Mononuclear cell (primary cell): ENCODE measurements around the gene SAMD4A. TPM values are rescaled to one million over a fixed set of nuclear protein-coding genes. Genes with fewer than 3 reads are reported as not detected.

Source experiments
- H3K27me3 ChIP-seq: 2 replicates; pipeline ENCODE4 v1.6.0; 2011; ENCODE audit warnings: low read length, control low read depth; ENCODE audit not compliant: insufficient read depth
- H3K4me1 ChIP-seq: 2 replicates; pipeline ENCODE4 v1.5.1; 2011; ENCODE audit warnings: mild to moderate bottlenecking, low read length, control low read depth; ENCODE audit not compliant: insufficient read depth
- H3K4me3 ChIP-seq: 2 replicates; pipeline ENCODE4 v1.5.1; 2011; ENCODE audit warnings: mild to moderate bottlenecking, low read length, moderate library complexity
- H3K9me3 ChIP-seq: 2 replicates; pipeline ENCODE4 v1.5.1; 2011; ENCODE audit warnings: low read depth, mild to moderate bottlenecking, control low read depth, low read length
- total RNA-seq: library from RNA; depleted of rRNA; stranded (reverse); fragments of >200 nt; gene quantifications from one replicate; pipeline ENCODE4 v1.2.3, GENCODE V29; 2012

Gene SAMD4A
- total RNA-seq, 1 donor = 2.0 TPM

DNA sequence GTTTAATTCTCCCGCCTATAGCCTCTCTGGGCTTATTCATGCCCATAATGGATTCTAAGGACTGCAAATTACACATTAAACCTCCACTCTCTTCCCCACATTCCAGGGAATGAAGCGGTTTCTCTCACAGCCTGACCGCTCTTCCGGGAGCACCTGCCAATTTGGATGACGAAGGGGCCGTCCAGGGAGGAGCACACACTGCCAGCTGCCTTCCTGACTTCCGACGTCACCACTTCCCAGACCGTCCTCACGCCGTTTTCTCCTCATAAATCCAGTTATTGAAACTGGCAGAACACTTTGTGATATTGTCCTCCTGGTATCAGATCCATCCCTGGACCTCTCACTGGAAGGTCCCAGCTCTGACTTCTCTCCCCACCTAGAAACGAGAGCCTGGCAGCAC is 248.1 kb downstream of the SAMD4A start:
- no peak overlapping the region for H3K4me3 ChIP-seq
- H3K27me3 ChIP-seq = no peaks in the 10 kb centered on the region
- H3K9me3 ChIP-seq = no peaks in the 10 kb centered on the region
- no peaks in the 10 kb centered on the region for H3K4me1 ChIP-seq

DNA sequence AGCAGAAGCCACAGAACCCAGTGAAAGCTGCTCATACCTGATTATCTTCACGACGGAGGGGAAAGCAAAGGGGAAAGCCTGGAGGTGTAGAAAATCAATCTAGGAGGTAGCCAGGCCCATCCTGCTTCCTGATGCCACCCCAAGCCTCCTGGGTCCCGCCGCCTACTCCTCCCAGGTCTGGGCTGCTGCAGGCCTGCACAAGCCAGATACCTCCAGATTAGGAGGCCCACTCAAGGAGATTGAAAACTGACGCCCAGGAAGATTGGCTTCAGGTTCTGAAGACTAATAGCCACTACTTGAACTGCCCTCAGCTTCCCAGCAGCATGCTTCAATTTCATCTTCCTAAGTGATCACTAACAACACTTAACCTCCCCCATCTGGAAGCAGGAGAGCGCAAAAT is 248.6 kb downstream of the SAMD4A start:
- no peaks in the 10 kb centered on the region for H3K9me3 ChIP-seq
- no peak overlapping the region for H3K4me3 ChIP-seq
- no peaks in the 10 kb centered on the region for H3K27me3 ChIP-seq
- no peaks in the 10 kb centered on the region for H3K4me1 ChIP-seq

DNA sequence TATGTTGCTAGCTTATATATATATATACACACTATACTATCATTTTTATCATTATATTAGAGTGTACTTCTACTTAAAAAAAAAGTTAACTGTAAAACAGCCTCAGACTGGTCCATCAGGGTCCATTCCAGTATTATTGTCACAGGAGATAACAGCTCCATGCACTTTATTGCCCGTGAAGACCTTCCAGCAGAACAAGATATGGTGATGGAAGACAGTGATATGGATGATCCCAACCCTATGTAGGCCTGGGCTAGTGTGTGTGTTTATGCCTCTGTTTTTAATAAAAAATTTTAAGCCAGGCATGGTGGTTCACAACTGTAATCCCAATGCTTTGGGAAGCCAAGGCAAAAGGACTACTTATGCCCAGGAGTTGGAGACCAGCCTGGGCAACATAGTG is 249.5 kb downstream of the SAMD4A start:
- Histone ChIP-seq H3K27me3 (no peaks in the 10 kb centered on the region), H3K9me3 (no peaks in the 10 kb centered on the region), H3K4me1 (no peaks in the 10 kb centered on the region), H3K4me3 (no peak overlapping the region)

DNA sequence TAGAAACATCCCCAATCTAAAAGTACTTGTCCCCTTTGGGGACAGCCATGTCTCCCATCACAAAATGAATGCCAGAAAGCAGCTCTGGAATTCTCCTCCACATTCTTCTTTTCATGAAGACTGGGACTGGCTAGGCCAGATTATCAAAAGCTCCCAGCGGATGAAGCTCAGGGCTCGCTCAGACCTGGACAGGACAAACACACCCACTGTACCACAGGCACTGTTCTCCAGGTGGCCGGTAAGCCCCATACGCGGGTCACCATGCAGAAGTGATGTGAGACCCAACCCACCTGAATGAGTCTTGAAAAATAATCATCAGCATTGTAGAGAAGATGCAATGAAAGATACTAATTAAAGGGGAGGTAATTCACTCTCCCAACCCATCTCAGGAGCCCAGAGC is 250.6 kb downstream of the SAMD4A start:
- Histone ChIP-seq H3K27me3 (no peaks in the 10 kb centered on the region), H3K9me3 (no peaks in the 10 kb centered on the region), H3K4me1 (no peaks in the 10 kb centered on the region), H3K4me3 (no peak overlapping the region)

DNA sequence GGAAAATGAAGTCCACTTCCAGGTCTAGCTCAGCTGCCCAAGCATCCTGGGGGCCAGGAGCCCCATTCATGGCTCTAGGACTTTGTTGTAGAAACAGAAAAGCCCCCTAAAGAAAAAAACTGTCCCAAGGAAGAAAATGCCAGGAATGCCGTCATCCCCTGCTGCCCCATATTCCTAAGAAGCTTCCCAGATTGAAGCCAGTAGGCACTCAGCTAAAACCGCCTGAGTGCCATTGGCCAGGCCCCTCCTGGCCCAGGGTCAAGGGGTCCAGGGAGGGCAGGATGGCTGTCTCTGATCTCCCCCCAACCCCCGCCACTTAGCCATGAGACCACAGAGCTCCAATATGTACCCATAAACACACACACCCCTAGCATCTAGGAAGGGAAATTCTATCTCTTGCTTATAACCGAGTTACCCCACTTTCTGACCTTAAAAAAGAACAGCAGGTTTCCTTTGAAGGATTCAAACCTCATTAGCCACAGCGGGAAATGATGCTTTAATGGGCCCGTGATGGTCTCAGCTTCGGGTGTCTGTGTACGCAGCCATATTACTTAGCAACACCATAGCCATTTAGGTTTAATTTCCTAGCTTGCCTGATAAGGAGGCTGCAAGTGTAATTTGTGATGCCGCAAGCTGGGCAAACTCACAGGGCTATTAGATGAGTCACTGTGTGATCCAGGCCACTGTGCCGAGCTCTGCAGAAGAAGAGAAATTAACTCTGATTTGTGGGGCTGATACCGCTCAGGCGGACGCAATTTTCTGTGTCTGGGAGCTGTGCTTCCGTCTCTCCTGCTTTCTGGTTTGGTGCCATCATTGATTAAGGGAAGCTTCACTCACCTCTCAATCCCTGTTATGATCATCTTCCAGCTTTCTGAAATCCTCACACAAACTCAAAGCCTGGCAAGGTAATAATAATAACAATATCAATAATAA is 251.5 kb downstream of the SAMD4A start:
- Histone ChIP-seq H3K9me3 (peaks cover under 1% of the 10 kb centered on the region), H3K27me3 (no peaks in the 10 kb centered on the region), H3K4me3 (no peak overlapping the region), H3K4me1 (no peaks in the 10 kb centered on the region)

DNA sequence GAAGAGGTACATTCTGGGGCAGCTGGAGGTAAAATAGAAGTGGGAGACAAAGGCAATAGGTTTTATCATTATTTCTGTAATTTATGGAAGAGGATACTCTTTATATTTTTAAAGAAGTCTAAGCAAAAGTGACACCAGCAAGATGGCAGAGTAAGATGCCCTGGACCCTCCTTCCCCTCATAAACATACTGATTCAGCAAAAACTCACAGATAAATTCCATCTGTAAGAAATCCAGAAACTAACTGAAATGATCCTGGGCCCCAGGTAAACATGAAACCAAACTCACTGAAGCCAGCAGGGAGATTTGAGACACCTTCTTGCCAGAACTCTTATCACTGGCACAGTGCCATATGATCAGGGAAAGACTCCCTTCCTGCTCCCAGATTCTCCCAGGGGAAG is 255.8 kb downstream of the SAMD4A start:
- peaks cover 18% of the 10 kb centered on the region for H3K9me3 ChIP-seq
- no peak overlapping the region for H3K4me3 ChIP-seq
- no peaks in the 10 kb centered on the region for H3K27me3 ChIP-seq
- H3K4me1 ChIP-seq = no peaks in the 10 kb centered on the region

DNA sequence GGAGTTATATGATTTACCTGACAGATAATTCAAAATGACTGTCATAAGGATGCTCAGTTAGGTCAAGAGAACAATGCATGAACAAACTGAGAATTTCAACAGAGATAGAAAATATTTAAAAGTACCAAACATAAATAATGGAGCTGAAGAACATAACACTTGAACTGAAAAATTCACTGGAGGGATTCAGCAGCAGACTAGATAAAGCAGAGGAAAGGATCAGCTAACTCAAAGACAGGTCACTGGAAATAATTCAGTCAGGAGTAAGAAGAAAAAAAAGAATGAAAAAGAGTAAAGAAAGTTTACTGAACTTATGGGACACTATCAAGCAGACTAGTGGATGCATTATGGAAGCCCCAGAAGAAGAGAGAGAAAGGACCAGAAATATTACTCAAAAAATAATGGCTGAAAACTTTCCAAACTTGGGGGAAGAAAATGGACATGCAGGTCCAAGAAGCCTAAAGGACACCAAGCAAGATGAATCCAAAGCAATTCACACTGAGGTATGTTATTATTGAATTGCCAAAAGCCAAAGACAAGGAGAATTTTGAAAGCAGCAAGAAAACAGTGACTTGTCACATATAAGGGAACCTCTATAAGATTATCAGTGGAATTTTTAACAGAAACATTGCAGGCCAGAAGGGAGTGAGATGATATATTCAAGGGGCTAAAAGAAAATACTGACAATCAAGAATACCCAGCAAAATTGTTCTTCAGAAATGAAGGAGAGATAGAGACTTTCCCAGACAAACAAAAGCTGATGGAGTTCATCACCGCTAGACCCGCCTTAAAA is 257.0 kb downstream of the SAMD4A start:
- H3K4me3 ChIP-seq = no peak overlapping the region
- no peaks in the 10 kb centered on the region for H3K4me1 ChIP-seq
- H3K9me3 ChIP-seq = peaks cover 18% of the 10 kb centered on the region
- no peaks in the 10 kb centered on the region for H3K27me3 ChIP-seq

DNA sequence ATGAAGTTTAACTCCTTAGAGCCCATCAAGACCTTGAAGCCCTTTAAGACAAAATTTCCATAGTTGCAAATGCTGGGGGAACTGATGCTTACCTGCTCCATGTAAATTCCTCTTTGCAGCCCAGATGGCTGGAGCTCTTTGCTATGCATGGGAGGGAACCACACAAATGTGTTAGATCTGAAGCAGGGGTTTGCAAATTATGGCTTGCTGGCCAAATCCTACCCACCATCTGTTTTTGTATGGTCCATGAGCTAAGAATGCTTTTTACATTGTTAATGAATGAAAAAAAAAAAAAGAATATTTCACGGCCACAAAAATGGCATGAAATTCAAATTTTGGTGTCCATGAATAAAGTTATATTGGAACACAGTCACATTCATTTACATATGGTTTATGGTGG is 261.1 kb downstream of the SAMD4A start:
- Histone ChIP-seq H3K9me3 (peaks cover 18% of the 10 kb centered on the region), H3K27me3 (no peaks in the 10 kb centered on the region)

DNA sequence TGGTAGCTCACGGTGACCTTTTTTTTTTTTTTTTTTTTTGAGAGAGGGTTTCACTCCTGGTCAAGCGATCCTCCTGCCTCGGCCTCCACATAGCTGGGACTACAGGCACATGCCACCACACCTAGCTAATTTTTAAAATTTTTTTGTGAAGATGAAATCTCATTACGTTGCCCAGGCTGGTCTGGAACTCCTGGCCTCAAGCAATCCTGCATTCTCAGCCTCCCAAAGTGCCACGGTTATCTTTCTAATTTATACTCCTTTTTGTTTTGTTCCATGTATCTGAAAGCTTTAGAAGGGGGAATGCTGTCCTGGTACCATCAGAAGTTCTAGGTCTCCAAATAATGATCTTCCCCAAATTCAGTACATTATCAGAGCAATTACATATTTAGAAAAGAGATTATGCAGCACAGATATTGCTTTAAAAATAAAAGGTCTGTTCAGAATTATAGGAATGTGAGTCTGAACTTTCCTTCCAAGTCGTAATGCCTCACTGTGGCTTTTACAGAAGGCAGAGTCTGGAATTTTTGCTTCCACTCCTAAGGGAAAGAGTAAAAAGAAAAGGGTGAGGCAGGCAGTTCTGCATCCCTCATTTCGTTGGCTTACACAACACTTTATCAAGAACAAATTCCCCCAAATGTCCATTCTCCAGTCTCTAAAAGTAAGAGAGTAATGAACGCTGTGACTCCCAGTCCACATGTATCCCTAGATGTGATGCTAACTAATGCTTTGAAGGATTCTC is 262.7 kb downstream of the SAMD4A start:
- Histone ChIP-seq H3K4me3 (no peak overlapping the region), H3K27me3 (no peaks in the 10 kb centered on the region), H3K9me3 (peaks cover 5% of the 10 kb centered on the region), H3K4me1 (no peaks in the 10 kb centered on the region)

More for the DNA sequence above, 261.1 kb downstream of the SAMD4A start:
- Histone ChIP-seq H3K4me1 (no peaks in the 10 kb centered on the region), H3K4me3 (no peak overlapping the region)

DNA sequence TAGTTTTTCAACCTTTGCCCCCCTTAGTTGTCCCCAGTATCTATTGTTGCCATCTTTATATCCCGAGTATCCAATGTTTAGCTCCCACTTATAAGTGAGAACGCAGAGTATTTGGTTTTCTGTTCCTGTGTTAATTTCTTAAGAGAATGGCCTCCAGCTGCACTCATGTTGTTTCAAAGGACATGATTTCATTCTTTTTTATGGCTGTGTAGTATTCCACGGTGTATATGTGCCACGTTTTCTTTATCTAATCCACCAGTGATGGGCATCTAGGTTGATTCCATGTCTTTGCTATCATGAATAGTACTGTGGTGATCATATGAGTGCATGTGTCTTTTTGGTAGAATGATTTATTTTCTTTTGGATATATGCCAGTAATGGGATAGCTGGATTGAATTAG is 263.7 kb downstream of the SAMD4A start:
- no peaks in the 10 kb centered on the region for H3K9me3 ChIP-seq
- no peaks in the 10 kb centered on the region for H3K4me1 ChIP-seq
- no peak overlapping the region for H3K4me3 ChIP-seq
- H3K27me3 ChIP-seq = no peaks in the 10 kb centered on the region

DNA sequence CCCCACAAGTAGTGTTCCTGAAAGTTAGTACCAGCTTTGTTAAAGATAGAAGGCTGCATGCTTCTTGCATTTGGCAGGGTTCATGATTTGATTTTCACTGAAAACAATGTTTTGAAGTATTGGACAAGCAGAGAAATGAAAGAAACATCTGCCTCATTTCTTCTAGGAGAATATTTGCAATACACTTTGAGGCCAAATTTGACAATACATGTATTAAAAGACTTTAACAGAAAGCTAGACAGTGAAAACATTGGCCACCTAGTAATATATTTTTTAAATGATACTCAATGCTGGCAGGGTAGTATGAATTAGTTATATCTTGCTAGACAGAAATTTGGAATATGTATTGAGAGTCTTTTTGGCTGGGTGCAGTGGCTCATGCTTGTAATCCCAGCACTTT is 267.2 kb downstream of the SAMD4A start:
- H3K9me3 ChIP-seq = no peaks in the 10 kb centered on the region

DNA sequence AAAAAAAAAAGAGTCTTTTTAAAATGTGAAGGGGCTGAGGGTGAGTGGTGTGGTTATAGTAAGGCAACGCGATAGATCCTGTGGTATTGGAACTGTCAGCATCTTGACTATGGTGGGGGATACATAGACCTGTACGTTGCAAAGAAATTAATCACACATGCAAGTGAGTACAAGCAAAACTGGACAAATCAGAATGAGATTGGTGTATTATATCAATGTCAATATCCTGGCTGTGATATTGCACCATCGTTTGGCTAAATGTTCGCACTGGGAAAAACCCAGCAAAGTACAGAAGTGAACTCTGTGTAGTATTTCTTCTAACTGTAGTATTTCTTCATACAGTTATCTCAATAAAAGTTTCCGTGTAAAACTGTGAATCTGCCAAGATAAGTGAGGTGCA is 267.8 kb downstream of the SAMD4A start:
- no peaks in the 10 kb centered on the region for H3K9me3 ChIP-seq

More for the DNA sequence above, 267.2 kb downstream of the SAMD4A start:
- H3K4me3 ChIP-seq = no peak overlapping the region
- no peaks in the 10 kb centered on the region for H3K4me1 ChIP-seq
- H3K27me3 ChIP-seq = no peaks in the 10 kb centered on the region

DNA sequence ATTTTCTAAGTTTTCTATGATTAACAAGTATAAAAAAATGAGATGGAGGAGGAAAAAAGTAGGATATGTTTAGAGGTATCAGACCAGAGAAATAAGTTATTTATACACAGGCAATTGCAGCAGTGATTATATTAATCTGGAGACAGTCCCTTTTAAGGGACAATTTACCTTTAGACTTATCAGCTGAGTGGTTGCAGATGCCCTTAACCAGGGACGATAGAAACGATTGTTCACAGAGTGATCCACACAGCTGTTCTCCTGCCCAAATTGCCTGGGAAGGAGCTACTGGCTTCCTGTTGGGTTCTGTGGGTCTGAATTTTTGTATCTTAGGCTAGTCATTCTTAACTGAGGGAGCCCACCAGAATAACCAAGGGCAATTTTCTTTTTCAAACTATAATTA is 269.3 kb downstream of the SAMD4A start:
- no peaks in the 10 kb centered on the region for H3K27me3 ChIP-seq
- no peaks in the 10 kb centered on the region for H3K9me3 ChIP-seq
- no peaks in the 10 kb centered on the region for H3K4me1 ChIP-seq
- H3K4me3 ChIP-seq = no peak overlapping the region

More for the DNA sequence above, 267.8 kb downstream of the SAMD4A start:
- Histone ChIP-seq H3K4me1 (no peaks in the 10 kb centered on the region), H3K4me3 (no peak overlapping the region), H3K27me3 (no peaks in the 10 kb centered on the region)

DNA sequence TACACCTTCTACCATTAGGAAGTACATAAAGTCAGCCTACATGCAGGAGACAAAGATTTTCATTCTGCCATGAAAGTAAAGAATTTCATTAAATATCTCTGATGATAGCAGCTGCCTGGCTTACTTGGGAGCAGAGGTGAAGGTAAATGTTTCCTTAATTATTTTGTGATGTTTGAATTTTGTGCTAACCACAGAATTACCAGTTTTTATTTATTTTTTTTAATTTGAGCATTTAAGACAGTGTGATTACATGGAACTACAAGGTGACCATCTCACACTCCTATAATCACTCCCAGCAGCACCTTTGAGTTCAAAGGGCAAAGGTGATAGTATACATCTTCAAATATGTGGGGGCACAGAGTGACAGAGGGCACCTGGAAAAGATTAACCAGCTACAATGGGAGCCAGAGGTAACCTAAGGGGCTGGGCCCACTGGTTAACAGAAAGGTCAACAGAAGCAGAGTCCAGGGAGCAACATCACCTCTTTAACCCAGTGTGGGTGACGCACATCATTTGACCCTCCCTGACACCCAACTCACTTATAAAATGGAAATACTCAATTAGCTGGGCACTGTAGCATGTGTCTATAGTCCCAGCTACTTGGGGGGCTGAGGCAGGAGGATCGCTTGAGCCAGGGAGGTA is 270.7 kb downstream of the SAMD4A start:
- Histone ChIP-seq H3K4me1 (no peaks in the 10 kb centered on the region), H3K4me3 (no peak overlapping the region), H3K9me3 (no peaks in the 10 kb centered on the region), H3K27me3 (no peaks in the 10 kb centered on the region)
